Right atrium auricular region (tissue), 2 donors: Measurements from ENCODE around the gene GPR153. TPM values are rescaled to one million over a fixed set of nuclear protein-coding genes. Genes with fewer than 3 reads are reported as not detected.
A peak's percentile ranks its signal among the peaks of the same experiment; 100 is the strongest.

Source experiments
- DNase-seq: peaks from one replicate; pipeline ENCODE4 v3.0.0-alpha.2; 2019; ENCODE audit warnings: low spot score
- H3K27ac ChIP-seq, 2 donors: fragments of 200-600 bp; sonication (generic); 1 replicate in 1 of 2; 2 replicates in 1 of 2; pipeline ENCODE4 v1.5.1; 2016 to 2019
- H3K27me3 ChIP-seq, 2 donors: fragments of 200-600 bp; sonication (generic); one replicate each; pipeline versions ENCODE4 v1.5.1 to v1.6.0; 2017 to 2019
- H3K36me3 ChIP-seq: fragments of 200-600 bp; sonication (generic); one replicate; pipeline ENCODE4 v1.5.1; 2016
- H3K4me1 ChIP-seq, 2 donors: fragments of 200-600 bp; sonication (generic); one replicate each; pipeline versions ENCODE4 v1.5.1 to v1.6.0; 2017 to 2019
- H3K4me3 ChIP-seq, 2 donors: fragments of 200-600 bp; sonication (generic); 1 replicate in 1 of 2; 2 replicates in 1 of 2; pipeline ENCODE4 v1.5.1; 2017 to 2019; ENCODE audit warnings: mild to moderate bottlenecking in 1 of 2, moderate library complexity in 1 of 2
- H3K9me3 ChIP-seq, 2 donors: fragments of 200-600 bp; sonication (generic); one replicate each; pipeline ENCODE4 v1.5.1; 2019
- total RNA-seq, 2 donors: library from RNA; depleted of rRNA; stranded (reverse); fragments of >200 nt; gene quantifications; one replicate each; pipeline ENCODE4 v1.1.0, GENCODE V29; 2016
- TF ChIP-seq, protein P1 (sequence below), 2 donors: fragments of 200-600 bp; sonication (generic); IDR thresholded peaks; one replicate each; pipeline ENCODE4 v1.5.1; 2019; ENCODE audit warnings: antibody characterized with exemption in 2 of 2

Gene GPR153
- total RNA-seq, 2 donors from 2014 or later: 7.6 to 17.4 TPM

DNA sequence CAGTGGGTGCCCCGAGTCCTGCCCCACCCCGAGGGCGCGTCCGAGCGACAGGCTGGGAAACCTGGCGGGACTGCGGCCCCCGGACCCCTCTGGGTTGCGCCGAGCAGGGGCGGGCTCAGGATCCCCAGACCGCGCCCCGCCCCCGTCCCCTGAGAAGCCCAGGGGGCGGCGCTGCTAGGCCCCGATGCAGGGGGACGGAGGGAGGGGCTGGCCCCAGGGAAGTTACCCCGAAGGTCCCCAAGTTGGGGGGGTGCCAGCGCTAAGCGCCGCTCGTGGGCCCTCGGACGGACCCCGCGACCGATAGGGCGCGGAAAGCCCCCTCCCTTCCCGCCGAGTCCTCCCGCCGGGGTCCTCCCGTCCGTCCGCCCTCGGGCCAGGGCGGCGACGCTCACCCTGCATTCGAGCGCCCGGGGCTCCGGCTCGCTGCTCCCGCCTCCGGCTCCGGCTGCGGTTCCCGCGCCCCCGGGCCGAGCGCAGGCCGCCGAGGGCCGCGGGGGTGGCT lies 414 bp downstream of the GPR153 start:
- TF ChIP-seq, protein P1, sequence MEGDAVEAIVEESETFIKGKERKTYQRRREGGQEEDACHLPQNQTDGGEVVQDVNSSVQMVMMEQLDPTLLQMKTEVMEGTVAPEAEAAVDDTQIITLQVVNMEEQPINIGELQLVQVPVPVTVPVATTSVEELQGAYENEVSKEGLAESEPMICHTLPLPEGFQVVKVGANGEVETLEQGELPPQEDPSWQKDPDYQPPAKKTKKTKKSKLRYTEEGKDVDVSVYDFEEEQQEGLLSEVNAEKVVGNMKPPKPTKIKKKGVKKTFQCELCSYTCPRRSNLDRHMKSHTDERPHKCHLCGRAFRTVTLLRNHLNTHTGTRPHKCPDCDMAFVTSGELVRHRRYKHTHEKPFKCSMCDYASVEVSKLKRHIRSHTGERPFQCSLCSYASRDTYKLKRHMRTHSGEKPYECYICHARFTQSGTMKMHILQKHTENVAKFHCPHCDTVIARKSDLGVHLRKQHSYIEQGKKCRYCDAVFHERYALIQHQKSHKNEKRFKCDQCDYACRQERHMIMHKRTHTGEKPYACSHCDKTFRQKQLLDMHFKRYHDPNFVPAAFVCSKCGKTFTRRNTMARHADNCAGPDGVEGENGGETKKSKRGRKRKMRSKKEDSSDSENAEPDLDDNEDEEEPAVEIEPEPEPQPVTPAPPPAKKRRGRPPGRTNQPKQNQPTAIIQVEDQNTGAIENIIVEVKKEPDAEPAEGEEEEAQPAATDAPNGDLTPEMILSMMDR (IDR thresholded peaks at IDR 0.05): no peak
- no peaks in the 10 kb centered on the region for H3K27me3 ChIP-seq
- peaks cover 0 to 47% of the 10 kb centered on the region in 2 donors for H3K4me1 ChIP-seq
- peak overlapping the region; percentile 64 to 73 for H3K27ac ChIP-seq
- DNase-seq: no peak
- H3K9me3 ChIP-seq: no peaks in the 10 kb centered on the region
- H3K36me3 ChIP-seq: no peaks in the 10 kb centered on the region
- H3K4me3 ChIP-seq: peak overlapping the region; percentile 59 to 66

DNA sequence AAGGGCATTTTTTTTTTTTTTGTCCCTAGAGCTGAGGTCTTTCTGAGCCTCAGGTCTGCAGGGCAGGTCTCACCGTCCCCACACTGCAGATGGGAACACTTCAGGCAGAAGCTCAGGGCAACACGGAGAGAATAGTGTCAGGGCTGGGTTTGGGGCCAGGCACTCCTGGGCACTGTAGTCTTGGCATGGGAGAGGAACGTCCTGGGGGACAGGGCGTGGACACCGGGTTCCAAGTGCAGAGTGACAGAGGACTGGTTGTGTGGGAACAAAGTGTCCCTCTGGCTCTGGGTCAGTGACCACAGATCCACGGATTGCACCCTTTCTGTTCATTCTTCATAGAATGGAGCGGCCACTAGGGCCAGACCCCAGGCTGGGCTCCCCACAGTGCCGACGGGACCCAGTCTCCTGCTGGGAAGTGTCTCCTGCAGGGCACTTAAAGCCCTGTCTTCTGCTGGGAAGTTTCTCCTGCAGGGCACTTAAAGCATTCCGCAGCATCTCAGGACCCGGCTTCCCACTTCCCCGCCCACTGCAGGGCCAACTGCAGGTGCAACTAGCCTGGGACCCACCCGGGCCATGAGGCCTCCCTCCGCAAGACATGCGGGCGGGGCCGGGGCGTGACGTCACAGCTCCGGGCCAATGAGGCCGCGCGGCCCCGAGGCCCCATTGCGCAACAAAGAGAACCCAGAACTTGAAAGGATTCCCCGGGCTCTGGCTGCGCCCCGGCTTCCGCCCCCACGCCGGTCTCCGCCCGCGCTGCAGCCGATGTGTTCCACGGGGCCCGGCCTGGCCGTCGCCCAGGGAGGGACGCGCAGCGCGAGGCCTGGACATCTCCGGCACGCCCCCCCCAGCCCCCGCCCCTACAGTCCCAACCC lies 1.2 kb downstream of the GPR153 start:
- Histone ChIP-seq H3K27ac (peak overlapping the region; percentile 64 to 73), H3K4me3 (peak overlapping the region; percentile 59 to 66), H3K4me1 (peaks cover 0 to 47% of the 10 kb centered on the region in 2 donors), H3K36me3 (no peaks in the 10 kb centered on the region), H3K27me3 (no peaks in the 10 kb centered on the region), H3K9me3 (no peaks in the 10 kb centered on the region)
- DNase-seq: peak; percentile 91
- TF ChIP-seq, protein P1 (IDR thresholded peaks at IDR 0.05): no peak

DNA sequence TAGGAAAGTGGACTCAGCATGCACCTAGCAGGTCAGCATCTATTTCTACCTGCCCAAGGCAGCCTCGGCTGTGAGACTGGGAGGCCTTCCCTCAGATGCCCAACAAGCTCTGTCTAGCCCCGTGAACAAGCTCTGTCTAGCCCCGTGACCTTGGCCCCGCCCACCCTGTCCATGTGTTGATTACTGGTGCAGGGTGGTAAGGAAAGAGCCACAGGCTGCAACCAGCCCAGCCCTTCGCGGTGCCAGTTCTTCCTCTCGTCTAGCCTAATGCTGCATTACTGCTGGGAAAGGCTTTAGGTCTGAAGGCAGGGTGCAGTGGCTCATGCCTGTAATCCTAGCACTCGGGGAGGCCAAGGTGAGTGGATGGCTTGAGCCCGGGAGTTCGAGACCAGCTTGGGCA lies 2.2 kb downstream of the GPR153 start:
- Histone ChIP-seq H3K9me3 (no peaks in the 10 kb centered on the region), H3K27me3 (no peaks in the 10 kb centered on the region), H3K4me1 (peaks cover 0 to 43% of the 10 kb centered on the region in 2 donors), H3K4me3 (no peak overlapping the region), H3K36me3 (peaks cover 5% of the 10 kb centered on the region), H3K27ac (no peak overlapping the region)
- no peak for DNase-seq
- TF ChIP-seq, protein P1 (IDR thresholded peaks at IDR 0.05): no peak

DNA sequence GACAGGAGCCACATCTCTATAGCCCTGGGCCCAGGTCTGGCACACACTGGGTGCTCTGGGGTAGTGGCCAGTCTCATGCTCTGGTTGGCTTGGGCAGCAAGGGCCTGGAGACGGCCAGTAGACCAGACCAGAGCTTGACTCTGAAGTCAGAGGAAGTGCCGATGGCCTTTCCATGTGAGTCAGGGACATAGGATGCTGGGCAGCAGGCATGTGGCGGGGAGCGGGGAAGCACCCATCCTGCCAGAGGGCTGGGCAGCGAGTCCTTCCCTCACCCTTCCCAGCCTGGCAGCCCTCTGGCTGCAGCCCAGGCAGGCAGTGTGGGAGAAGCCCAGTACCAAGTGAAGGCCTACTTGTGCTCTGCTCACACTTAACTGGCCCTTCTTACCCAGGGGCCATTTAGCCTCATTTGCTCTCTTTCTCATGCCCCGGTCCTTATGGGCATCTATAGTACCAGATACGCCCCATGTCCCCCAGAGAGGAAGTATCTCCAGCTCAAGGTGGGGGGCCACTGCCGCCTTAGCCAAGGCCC lies 3.3 kb downstream of the GPR153 start:
- Histone ChIP-seq H3K4me3 (no peak overlapping the region), H3K9me3 (no peaks in the 10 kb centered on the region), H3K27me3 (no peaks in the 10 kb centered on the region), H3K4me1 (peaks cover 0 to 32% of the 10 kb centered on the region in 2 donors), H3K36me3 (peaks cover 9% of the 10 kb centered on the region), H3K27ac (no peak overlapping the region)
- TF ChIP-seq, protein P1 (IDR thresholded peaks at IDR 0.05): no peak
- no peak for DNase-seq

DNA sequence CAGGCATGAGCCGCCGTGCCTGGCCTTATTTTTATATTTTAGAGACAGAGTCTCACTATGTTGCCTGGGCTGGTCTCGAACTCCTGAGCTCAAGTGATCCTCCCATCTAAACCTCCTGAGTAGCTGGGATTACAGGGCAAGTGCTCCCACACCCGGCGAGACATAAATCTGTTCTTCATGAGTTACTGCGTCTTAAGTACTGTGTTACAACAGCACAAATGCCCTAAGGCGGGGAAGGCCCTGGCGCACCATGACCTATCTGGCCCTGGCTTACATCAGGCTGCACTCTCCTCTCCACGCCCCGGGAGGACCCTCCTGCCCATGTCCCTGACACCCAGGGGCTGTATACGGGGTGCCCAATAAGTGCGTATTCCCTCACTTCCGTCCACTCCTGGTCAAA lies 4.3 kb downstream of the GPR153 start:
- TF ChIP-seq, protein P1 (IDR thresholded peaks at IDR 0.05): no peak
- no peak for DNase-seq
- no peak overlapping the region for H3K4me3 ChIP-seq
- H3K9me3 ChIP-seq: no peaks in the 10 kb centered on the region
- no peaks in the 10 kb centered on the region for H3K27me3 ChIP-seq
- H3K27ac ChIP-seq: no peak overlapping the region
- peaks cover 0 to 23% of the 10 kb centered on the region in 2 donors for H3K4me1 ChIP-seq
- H3K36me3 ChIP-seq: peaks cover 9% of the 10 kb centered on the region
